ENCODE results near the gene DIAPH2.

DNA sequence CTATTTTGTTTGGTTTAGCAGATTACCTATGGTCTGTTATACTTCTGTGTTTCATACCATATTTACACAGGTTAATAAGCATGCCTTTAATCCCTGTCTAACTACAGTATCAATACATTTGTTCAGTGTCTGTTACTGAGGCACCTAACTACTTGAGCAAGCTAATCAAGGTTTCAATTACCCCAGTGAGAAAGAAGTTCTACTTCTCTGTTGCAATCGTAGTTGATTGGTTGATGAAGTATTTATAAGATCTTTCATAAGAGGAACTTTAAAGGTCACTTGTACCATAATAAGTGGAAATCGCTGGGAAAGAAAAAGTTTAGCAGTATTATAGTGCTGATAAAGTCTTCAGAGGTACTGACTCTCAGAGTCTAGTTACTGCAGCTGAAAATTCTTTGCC is 689.6 kb downstream of the DIAPH2 start:
- TF ChIP-seq EZH2phosphoT487 (IDR thresholded peaks at IDR 0.05; ENCODE audit: borderline replicate concordance), result no peak
- TF ChIP-seq, protein P1, sequence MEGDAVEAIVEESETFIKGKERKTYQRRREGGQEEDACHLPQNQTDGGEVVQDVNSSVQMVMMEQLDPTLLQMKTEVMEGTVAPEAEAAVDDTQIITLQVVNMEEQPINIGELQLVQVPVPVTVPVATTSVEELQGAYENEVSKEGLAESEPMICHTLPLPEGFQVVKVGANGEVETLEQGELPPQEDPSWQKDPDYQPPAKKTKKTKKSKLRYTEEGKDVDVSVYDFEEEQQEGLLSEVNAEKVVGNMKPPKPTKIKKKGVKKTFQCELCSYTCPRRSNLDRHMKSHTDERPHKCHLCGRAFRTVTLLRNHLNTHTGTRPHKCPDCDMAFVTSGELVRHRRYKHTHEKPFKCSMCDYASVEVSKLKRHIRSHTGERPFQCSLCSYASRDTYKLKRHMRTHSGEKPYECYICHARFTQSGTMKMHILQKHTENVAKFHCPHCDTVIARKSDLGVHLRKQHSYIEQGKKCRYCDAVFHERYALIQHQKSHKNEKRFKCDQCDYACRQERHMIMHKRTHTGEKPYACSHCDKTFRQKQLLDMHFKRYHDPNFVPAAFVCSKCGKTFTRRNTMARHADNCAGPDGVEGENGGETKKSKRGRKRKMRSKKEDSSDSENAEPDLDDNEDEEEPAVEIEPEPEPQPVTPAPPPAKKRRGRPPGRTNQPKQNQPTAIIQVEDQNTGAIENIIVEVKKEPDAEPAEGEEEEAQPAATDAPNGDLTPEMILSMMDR (conservative IDR thresholded peaks at IDR 0.05; ENCODE audit: low read length), result no peak
